ENCODE measurements around the gene PANK4. TPM values are rescaled to one million over a fixed set of nuclear protein-coding genes. Genes with fewer than 3 reads are reported as not detected.

The PANK4 gene
- total RNA-seq, 1 donor from 2014 or later: 49.1 TPM

DNA sequence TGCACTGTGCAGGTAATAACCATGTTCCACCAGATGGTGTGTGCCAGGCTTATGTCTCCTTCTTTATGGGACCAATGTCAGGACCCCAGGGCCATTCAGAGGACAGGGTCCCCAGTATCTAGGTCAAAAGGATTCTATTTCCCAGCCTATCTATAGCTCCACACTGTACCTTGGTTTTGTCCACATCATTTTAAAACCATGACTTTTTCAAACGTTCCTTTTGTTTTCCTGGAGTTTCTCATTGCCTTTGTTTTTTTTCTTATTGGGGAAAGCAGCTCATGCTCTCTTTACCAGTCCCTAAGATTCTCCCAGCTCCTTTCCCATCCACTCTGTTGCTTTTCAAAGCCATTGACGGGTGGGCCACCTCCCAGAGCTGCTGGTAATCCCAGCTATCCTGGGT lies 37.7 kb downstream of the PANK4 start:
- H3K9me3 Mint-ChIP-seq: peaks cover 17% of the 10 kb centered on the region
- no peaks in the 10 kb centered on the region for H3K27me3 Mint-ChIP-seq (ENCODE audit: low read depth)
- H3K4me3 Mint-ChIP-seq (ENCODE audit: low read depth): no peak overlapping the region
- no peaks in the 10 kb centered on the region for H3K36me3 Mint-ChIP-seq (ENCODE audit: low read depth)
- H3K27ac Mint-ChIP-seq: no peak overlapping the region
- intact Hi-C loops (cut with micrococcal nuclease): no loop called here
- H3K4me1 Mint-ChIP-seq (ENCODE audit: low read depth): no peaks in the 10 kb centered on the region
- no peak for DNase-seq (ENCODE audit: low spot score)

DNA sequence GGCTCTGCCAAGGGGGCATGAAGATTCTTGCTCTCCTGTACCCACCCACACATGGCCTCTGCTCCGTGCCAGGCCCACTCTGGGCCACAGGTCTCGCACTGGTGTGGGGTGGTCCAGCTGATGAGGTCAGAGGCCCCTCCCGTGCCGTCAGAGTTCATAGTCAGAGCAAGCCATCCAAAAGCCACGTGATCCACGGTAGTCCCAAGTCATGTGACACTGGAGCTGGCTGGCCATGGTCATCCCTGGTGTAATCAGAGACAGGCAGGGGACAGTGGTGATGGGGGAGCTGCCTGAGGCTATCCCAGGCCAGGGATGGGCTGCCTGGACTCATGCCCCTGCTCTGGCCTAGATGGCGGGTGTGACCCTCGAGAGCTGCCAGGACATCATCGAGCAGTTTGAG lies 39.8 kb downstream of the PANK4 start:
- Mint-ChIP-seq H3K4me1 (ENCODE audit: low read depth) (no peaks in the 10 kb centered on the region), H3K9me3 (peaks cover 17% of the 10 kb centered on the region), H3K4me3 (ENCODE audit: low read depth) (no peak overlapping the region), H3K27me3 (ENCODE audit: low read depth) (no peaks in the 10 kb centered on the region), H3K27ac (no peak overlapping the region), H3K36me3 (ENCODE audit: low read depth) (no peaks in the 10 kb centered on the region)
- no peak for DNase-seq (ENCODE audit: low spot score)
- intact Hi-C loops (cut with micrococcal nuclease): no loop called here

DNA sequence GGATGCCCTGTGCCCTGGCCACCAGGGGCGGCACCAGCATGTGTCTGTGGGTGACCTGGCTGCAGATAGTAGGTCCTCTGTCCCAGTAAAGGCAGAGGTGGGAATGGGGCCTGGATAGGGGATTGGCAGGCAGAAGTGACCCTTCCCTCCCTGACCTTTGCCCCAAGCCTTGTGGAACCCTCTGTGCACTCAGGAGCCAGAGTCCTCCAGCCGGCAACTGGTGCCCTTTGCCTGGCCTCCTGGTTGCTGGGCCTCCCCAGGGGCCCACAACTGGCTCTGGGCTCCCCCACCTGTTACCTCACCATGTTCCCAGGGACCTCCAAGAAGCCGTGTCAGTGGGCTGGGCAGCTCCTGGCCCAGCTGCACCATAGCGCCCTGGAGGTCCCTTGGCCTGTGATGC lies 40.4 kb downstream of the PANK4 start:
- Mint-ChIP-seq H3K4me3 (ENCODE audit: low read depth) (no peak overlapping the region), H3K36me3 (ENCODE audit: low read depth) (no peaks in the 10 kb centered on the region), H3K9me3 (peaks cover 17% of the 10 kb centered on the region), H3K27me3 (ENCODE audit: low read depth) (no peaks in the 10 kb centered on the region), H3K27ac (no peak overlapping the region), H3K4me1 (ENCODE audit: low read depth) (no peaks in the 10 kb centered on the region)
- intact Hi-C loops (cut with micrococcal nuclease): no loop called here
- DNase-seq (ENCODE audit: low spot score): no peak

DNA sequence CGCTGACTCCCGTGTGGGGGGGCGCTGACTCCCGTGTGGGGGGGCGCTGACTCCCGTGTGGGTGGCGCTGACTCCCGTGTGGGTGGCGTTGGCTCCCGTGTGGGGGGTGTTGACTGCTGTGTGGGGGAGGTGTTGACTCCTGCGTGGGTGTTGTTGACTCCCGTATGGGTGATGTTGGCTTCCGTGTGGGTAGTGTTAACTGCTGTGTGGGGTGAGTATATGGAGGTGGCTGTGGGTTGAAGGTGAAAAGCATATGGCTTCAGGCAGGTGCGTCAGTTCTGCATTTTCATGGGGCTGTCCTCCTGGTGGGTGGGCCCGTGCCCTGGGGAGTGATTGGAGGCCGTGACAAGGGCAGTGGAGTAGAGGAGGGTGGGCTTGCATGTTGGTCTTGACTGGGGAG lies 42.4 kb downstream of the PANK4 start:
- H3K27ac Mint-ChIP-seq: no peak overlapping the region
- no peaks in the 10 kb centered on the region for H3K4me1 Mint-ChIP-seq (ENCODE audit: low read depth)
- H3K4me3 Mint-ChIP-seq (ENCODE audit: low read depth): no peak overlapping the region
- H3K27me3 Mint-ChIP-seq (ENCODE audit: low read depth): no peaks in the 10 kb centered on the region
- intact Hi-C loops (cut with micrococcal nuclease): no loop called here
- no peaks in the 10 kb centered on the region for H3K36me3 Mint-ChIP-seq (ENCODE audit: low read depth)
- no peak for DNase-seq (ENCODE audit: low spot score)
- peaks cover 14% of the 10 kb centered on the region for H3K9me3 Mint-ChIP-seq

DNA sequence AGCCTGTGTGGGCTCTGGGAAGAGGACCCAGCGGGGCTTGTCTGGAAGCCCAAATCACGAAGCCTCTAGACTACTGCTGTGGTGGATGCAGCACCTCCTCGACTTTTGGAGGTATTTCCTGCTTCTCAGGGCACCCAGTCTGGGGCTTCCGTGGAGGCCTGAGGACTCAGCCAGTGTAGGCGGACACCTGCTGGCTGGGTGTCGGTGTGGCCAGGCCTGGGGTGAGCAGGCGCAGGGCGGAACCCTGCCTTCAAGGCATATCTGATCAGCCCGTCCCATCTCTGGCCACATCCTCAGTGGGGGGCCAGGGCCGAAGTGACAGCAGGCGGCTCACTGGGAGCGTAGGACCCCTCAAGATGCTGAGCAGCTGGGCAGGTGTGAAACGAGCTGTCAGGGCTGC lies 43.4 kb downstream of the PANK4 start:
- no peaks in the 10 kb centered on the region for H3K27me3 Mint-ChIP-seq (ENCODE audit: low read depth)

DNA sequence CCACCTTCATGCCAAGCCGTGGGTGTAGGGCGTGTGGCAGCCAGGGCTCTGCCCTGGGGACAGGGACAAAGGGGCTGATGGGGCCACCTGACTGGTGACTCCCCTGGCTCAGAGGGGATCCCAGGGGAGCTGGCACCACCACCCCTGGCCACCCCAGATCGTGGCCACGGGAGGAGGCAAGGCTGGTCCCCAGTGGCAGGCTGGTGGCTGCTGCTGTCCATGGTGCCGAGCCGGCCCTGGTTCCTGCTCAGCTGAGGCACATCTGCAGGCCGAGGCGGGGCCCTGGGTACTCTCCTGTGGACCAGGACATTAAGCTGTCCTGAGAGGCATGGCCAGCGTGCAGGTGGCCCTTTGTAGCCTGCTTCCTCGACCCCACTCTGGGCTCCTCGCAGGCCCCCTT lies 43.8 kb downstream of the PANK4 start:
- intact Hi-C loops (cut with micrococcal nuclease): no loop called here
- no peaks in the 10 kb centered on the region for H3K4me1 Mint-ChIP-seq (ENCODE audit: low read depth)
- no peaks in the 10 kb centered on the region for H3K36me3 Mint-ChIP-seq (ENCODE audit: low read depth)
- peaks cover 2% of the 10 kb centered on the region for H3K9me3 Mint-ChIP-seq
- no peak overlapping the region for H3K27ac Mint-ChIP-seq
- H3K27me3 Mint-ChIP-seq (ENCODE audit: low read depth): no peaks in the 10 kb centered on the region
- H3K4me3 Mint-ChIP-seq (ENCODE audit: low read depth): no peak overlapping the region
- DNase-seq (ENCODE audit: low spot score): no peak

More for the DNA sequence above, 43.4 kb downstream of the PANK4 start:
- no peak for DNase-seq (ENCODE audit: low spot score)
- Mint-ChIP-seq H3K4me3 (ENCODE audit: low read depth) (no peak overlapping the region), H3K4me1 (ENCODE audit: low read depth) (no peaks in the 10 kb centered on the region), H3K36me3 (ENCODE audit: low read depth) (no peaks in the 10 kb centered on the region), H3K27ac (no peak overlapping the region), H3K9me3 (peaks cover 6% of the 10 kb centered on the region)
- intact Hi-C loops (cut with micrococcal nuclease): no loop called here

DNA sequence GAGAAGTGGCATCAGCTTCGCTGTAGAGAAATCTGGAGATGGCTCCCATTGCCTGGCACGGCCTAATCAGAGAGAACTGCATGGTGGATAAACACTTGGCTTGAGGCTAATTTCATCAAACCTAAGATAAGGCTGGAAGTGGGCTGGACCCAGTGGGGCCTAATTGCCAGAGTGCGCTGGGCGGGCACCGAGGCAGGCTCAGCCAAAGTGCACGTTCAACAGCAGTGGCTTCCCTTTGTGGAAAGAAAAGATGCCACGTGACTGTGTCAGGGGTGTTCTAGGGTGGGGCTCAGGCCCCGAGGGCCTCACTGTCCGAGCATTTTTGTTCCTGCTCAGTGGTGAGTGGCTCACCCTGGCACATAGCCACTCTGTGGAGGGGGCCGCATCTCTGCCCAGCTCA lies 44.5 kb downstream of the PANK4 start:
- intact Hi-C loops (cut with micrococcal nuclease): no loop called here
- no peaks in the 10 kb centered on the region for H3K27me3 Mint-ChIP-seq (ENCODE audit: low read depth)
- H3K4me3 Mint-ChIP-seq (ENCODE audit: low read depth): no peak overlapping the region
- no peaks in the 10 kb centered on the region for H3K4me1 Mint-ChIP-seq (ENCODE audit: low read depth)
- H3K9me3 Mint-ChIP-seq: no peaks in the 10 kb centered on the region
- no peaks in the 10 kb centered on the region for H3K36me3 Mint-ChIP-seq (ENCODE audit: low read depth)
- no peak for DNase-seq (ENCODE audit: low spot score)
- no peak overlapping the region for H3K27ac Mint-ChIP-seq

DNA sequence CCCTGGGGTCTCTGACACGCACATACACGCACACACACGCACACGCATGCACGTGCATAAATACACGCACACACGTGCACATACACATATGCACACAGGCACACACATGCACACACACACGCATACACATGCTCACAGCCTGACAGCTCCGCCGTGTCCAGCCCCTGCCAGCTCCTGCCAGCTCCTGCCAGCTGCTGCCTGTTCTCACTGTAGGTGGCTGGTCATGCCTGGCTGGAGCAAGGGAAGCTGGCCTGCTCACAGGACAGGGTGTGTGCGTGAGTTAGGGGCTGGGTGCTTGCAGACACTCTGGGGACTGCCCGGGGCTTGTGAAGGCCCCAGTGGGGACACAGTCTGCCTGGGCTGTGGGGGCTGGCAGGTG lies 45.4 kb downstream of the PANK4 start:
- Mint-ChIP-seq H3K27ac (no peak overlapping the region), H3K4me1 (ENCODE audit: low read depth) (no peaks in the 10 kb centered on the region), H3K4me3 (ENCODE audit: low read depth) (no peak overlapping the region), H3K36me3 (ENCODE audit: low read depth) (no peaks in the 10 kb centered on the region), H3K9me3 (no peaks in the 10 kb centered on the region), H3K27me3 (ENCODE audit: low read depth) (no peaks in the 10 kb centered on the region)
- intact Hi-C loops (cut with micrococcal nuclease): no loop called here
- no peak for DNase-seq (ENCODE audit: low spot score)

DNA sequence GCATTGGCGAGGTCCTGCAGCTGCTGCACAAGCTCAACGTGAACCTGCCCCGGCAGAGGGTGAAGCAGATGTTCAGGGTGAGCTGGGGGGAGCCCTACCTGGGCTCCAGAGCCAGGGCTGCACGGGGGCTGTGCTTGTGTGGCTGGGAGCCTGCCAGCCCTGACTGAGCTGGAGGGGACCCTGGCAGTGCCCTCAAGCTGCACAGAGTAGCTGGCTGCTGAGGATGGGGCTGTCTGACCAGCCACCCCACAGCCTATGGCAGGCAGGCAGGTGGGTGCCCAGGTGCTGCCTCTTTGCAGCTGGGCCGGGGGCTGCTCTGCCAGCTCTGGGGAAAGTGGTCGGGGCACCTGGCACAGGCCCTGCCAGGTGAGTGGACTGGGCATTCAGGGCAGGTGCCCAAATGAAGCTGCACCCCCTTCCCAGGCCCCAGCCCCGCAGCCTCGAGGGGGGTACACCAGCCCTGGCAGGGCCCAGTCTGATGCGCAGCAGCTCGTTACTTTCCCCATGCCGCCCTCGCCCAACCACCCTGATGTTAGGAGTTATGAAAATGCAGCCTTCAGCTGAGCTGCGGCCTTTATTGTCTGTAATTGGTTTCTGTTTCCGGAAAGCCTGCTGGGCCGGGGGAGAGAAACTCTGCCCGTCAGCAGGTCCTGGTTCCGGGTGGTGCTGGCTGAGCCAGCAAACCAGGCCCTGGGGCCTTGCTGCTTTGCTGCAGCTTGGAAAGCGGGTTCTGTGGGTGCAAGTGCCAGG lies 46.0 kb downstream of the PANK4 start:
- no peak overlapping the region for H3K27ac Mint-ChIP-seq
- H3K9me3 Mint-ChIP-seq: no peaks in the 10 kb centered on the region

DNA sequence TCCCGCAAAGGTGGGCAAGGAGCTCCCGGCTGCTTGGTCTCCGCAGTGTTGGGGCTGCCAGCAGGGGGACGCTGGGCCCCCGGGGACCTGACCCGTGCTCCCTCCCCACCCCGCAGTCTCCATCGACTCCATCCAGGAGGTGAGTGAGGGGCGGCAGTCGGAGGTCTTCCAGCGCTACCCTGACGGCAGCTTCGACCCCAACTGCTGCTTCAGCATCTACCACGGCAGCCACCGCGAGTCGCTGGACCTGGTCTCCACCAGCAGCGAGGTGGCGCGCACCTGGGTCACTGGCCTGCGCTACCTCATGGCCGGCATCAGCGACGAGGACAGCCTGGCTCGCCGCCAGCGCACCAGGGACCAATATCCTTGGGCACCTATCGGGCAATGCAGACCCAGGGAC lies 46.8 kb downstream of the PANK4 start:
- no peak for DNase-seq (ENCODE audit: low spot score)
- Mint-ChIP-seq H3K9me3 (no peaks in the 10 kb centered on the region), H3K4me3 (ENCODE audit: low read depth) (no peak overlapping the region), H3K27ac (no peak overlapping the region), H3K27me3 (ENCODE audit: low read depth) (no peaks in the 10 kb centered on the region), H3K36me3 (ENCODE audit: low read depth) (no peaks in the 10 kb centered on the region), H3K4me1 (ENCODE audit: low read depth) (no peaks in the 10 kb centered on the region)
- intact Hi-C loops (cut with micrococcal nuclease): no loop called here

More for the DNA sequence above, 46.0 kb downstream of the PANK4 start:
- H3K36me3 Mint-ChIP-seq (ENCODE audit: low read depth): no peaks in the 10 kb centered on the region
- H3K27me3 Mint-ChIP-seq (ENCODE audit: low read depth): no peaks in the 10 kb centered on the region
- no peaks in the 10 kb centered on the region for H3K4me1 Mint-ChIP-seq (ENCODE audit: low read depth)
- no peak for DNase-seq (ENCODE audit: low spot score)
- no peak overlapping the region for H3K4me3 Mint-ChIP-seq (ENCODE audit: low read depth)
- intact Hi-C loops (cut with micrococcal nuclease): no loop called here

DNA sequence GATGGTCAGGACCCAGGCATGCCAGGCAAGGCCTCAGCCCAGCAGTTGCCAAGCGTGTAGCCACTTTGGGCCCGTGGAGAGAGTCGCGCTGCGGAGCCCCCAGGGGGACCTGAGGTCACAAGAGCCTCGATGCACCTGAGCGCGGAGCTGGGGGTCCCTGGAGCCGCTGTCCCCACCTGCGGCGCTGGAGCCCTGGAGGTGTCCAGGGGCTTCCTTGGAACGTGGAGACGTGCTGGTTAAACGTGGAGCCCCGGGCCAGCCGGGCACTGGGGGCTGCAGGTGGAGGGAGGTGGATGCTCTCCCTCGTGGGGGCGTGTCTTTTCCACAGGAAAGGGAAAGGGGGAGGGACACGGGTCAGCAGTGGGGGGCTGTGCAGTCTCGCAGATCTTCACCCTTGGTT lies 47.2 kb downstream of the PANK4 start:
- intact Hi-C loops (cut with micrococcal nuclease): no loop called here

DNA sequence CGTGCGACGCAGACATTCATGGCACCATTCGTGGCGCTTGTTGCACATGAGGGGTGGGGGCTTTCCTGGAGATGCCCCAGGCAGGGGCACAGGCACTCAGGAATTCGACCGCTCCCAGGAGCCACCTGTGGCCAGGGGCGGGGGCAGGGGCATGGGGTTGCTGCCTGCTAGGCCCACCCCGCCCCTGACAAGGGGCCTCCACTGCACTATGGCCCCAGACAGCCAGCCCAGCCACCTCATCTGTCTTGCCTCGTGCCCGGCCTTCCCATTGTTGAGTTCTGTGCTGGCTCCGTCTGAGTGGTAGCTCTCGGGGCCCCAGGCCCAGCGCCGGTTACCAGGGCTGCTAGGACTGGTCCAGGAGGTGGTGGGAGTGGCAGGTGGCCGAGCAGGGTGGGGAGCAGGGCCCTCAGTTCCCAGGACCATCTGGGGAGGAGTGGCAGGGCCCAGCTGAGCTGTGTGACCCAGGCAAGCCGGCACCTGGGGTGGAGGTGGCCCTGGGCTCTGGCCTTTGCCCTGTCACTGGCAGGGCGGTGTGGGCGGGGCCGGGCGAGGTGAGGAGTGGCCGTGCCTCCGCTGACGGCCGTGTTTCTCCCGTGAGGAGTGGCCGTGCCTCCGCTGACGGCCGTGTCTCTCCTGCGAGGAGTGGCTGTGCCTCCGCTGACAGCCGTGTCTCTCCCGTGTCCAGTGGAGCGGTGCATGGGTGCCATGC lies 48.5 kb downstream of the PANK4 start:
- H3K4me1 Mint-ChIP-seq (ENCODE audit: low read depth): no peaks in the 10 kb centered on the region
- H3K4me3 Mint-ChIP-seq (ENCODE audit: low read depth): no peak overlapping the region
- intact Hi-C loops (cut with micrococcal nuclease): no loop called here
- no peak overlapping the region for H3K27ac Mint-ChIP-seq
- no peak for DNase-seq (ENCODE audit: low spot score)
- H3K27me3 Mint-ChIP-seq (ENCODE audit: low read depth): no peaks in the 10 kb centered on the region
- H3K36me3 Mint-ChIP-seq (ENCODE audit: low read depth): no peaks in the 10 kb centered on the region
- H3K9me3 Mint-ChIP-seq: no peaks in the 10 kb centered on the region

More for the DNA sequence above, 47.2 kb downstream of the PANK4 start:
- no peaks in the 10 kb centered on the region for H3K36me3 Mint-ChIP-seq (ENCODE audit: low read depth)
- H3K4me3 Mint-ChIP-seq (ENCODE audit: low read depth): no peak overlapping the region
- H3K27ac Mint-ChIP-seq: no peak overlapping the region
- H3K9me3 Mint-ChIP-seq: no peaks in the 10 kb centered on the region
- no peaks in the 10 kb centered on the region for H3K27me3 Mint-ChIP-seq (ENCODE audit: low read depth)
- no peak for DNase-seq (ENCODE audit: low spot score)
- no peaks in the 10 kb centered on the region for H3K4me1 Mint-ChIP-seq (ENCODE audit: low read depth)

DNA sequence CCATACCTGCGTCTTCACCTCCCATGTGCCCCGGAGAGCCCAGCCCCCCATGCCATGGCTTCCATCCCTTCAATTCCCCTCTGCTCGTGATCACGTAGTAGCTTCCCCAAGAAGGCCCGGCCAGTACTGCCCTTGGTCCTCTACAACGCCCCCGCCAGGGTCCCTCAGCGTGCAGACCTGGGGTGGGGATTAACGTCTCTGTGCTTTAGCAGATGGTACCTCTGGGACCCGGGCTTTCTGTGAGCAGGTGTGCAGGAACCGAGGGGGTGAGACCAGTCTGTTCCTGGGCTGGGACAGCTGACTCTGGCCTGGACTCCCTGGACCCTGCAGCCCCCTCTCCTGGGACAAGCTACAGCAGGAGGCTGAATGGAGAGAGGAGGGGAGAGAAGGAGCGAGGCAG lies 49.1 kb downstream of the PANK4 start:
- Mint-ChIP-seq H3K27me3 (ENCODE audit: low read depth) (no peaks in the 10 kb centered on the region), H3K9me3 (no peaks in the 10 kb centered on the region), H3K4me1 (ENCODE audit: low read depth) (no peaks in the 10 kb centered on the region), H3K4me3 (ENCODE audit: low read depth) (no peak overlapping the region), H3K27ac (no peak overlapping the region), H3K36me3 (ENCODE audit: low read depth) (no peaks in the 10 kb centered on the region)
- no peak for DNase-seq (ENCODE audit: low spot score)
- intact Hi-C loops (cut with micrococcal nuclease): no loop called here
